CD14-positive monocyte (primary cell): ENCODE measurements around the gene SLC4A8. TPM values are rescaled to one million over a fixed set of nuclear protein-coding genes. Genes with fewer than 3 reads are reported as not detected.

Source experiments
- DNase-seq, 3 donors: peaks; one replicate each; pipeline ENCODE4 v3.0.0-alpha.2; 2011 to 2022
- H2AFZ ChIP-seq: 2 replicates; pipeline ENCODE4 v1.6.0; 2012; ENCODE audit warnings: mild to moderate bottlenecking, low read depth, low read length, inconsistent platforms; ENCODE audit not compliant: insufficient read depth, poor library complexity, severe bottlenecking
- H3K27ac ChIP-seq, 2 donors: 1 replicate in 1 of 2; 2 replicates in 1 of 2; pipeline ENCODE4 v1.5.1; 2012 to 2013; ENCODE audit warnings: low read length in 2 of 2, control low read depth in 1 of 2, inconsistent platforms in 1 of 2, low read depth in 1 of 2, mild to moderate bottlenecking in 1 of 2
- H3K27me3 ChIP-seq, 2 donors: one replicate each; pipeline versions ENCODE4 v1.6.0 to v1.6.1; 2011 to 2013; ENCODE audit warnings: low read length in 2 of 2; ENCODE audit not compliant: control insufficient read depth in 2 of 2, insufficient read depth in 2 of 2
- H3K36me3 ChIP-seq, 2 donors: replicated peaks in 1 of 2; 1 replicate in 1 of 2; 2 replicates in 1 of 2; pipeline versions ENCODE4 v1.5.1 to v1.6.1; 2012 to 2013; ENCODE audit warnings: low read length in 2 of 2, control low read depth in 1 of 2, inconsistent platforms in 1 of 2, mild to moderate bottlenecking in 1 of 2; ENCODE audit not compliant: insufficient read depth in 2 of 2, control insufficient read depth in 1 of 2
- H3K4me1 ChIP-seq, 2 donors: 1 replicate in 1 of 2; 2 replicates in 1 of 2; pipeline versions ENCODE4 v1.5.1 to v1.6.1; 2012 to 2013; ENCODE audit warnings: low read length in 2 of 2, control low read depth in 1 of 2, inconsistent platforms in 1 of 2, mild to moderate bottlenecking in 1 of 2, moderate library complexity in 1 of 2; ENCODE audit not compliant: insufficient read depth in 2 of 2, control insufficient read depth in 1 of 2
- H3K4me2 ChIP-seq: replicated peaks from 2 replicates; pipeline ENCODE3; 2012; ENCODE audit warnings: low read length, moderate library complexity, mild to moderate bottlenecking; ENCODE audit not compliant: poor library complexity, severe bottlenecking; ENCODE audit errors: extremely low read depth
- H3K4me3 ChIP-seq, 3 experiments: fragments of 200-600 bp in 1 of 3; sonication (generic) in 1 of 3; replicated peaks in 1 of 3; 1 replicate in 2 of 3; 2 replicates in 1 of 3; pipeline ENCODE4 v1.5.1; 2011 to 2013; ENCODE audit warnings: low read length in 3 of 3, mild to moderate bottlenecking in 3 of 3, control low read depth in 2 of 3, low read depth in 2 of 3, inconsistent platforms in 1 of 3, moderate library complexity in 1 of 3
- H3K79me2 ChIP-seq: 2 replicates; pipeline ENCODE4 v1.6.0; 2012; ENCODE audit warnings: mild to moderate bottlenecking, control low read depth, inconsistent platforms, low read length, moderate library complexity; ENCODE audit not compliant: insufficient read depth
- H3K9ac ChIP-seq: 2 replicates; pipeline ENCODE4 v1.6.0; 2017; ENCODE audit warnings: low read length, mild to moderate bottlenecking; ENCODE audit not compliant: insufficient read depth, poor library complexity, severe bottlenecking
- H3K9me3 ChIP-seq, 2 donors: replicated peaks in 1 of 2; 1 replicate in 1 of 2; 2 replicates in 1 of 2; pipeline versions ENCODE4 v1.5.1 to v1.6.1; 2012 to 2013; ENCODE audit warnings: low read length in 2 of 2, control low read depth in 1 of 2; ENCODE audit not compliant: control insufficient read depth in 1 of 2, insufficient read depth in 1 of 2
- H4K20me1 ChIP-seq: 2 replicates; pipeline ENCODE4 v1.6.0; 2012; ENCODE audit warnings: mild to moderate bottlenecking, low read length, control low read depth, moderate library complexity; ENCODE audit not compliant: insufficient read depth
- H3K27ac Mint-ChIP-seq, 7 donors: one replicate each; pipeline ENCODE4 v1.8.0; 2020; ENCODE audit warnings: mild to moderate bottlenecking in 7 of 7, mixed read lengths in 7 of 7, moderate library complexity in 6 of 7, inconsistent platforms in 2 of 7
- H3K27me3 Mint-ChIP-seq, 3 donors: one replicate each; pipeline ENCODE4 v1.8.0; 2021 to 2022; ENCODE audit warnings: low read depth in 3 of 3, mild to moderate bottlenecking in 3 of 3, mixed read lengths in 3 of 3, moderate library complexity in 3 of 3, inconsistent platforms in 1 of 3
- H3K36me3 Mint-ChIP-seq, 2 donors: one replicate each; pipeline ENCODE4 v1.8.0; 2020; ENCODE audit warnings: mixed read lengths in 2 of 2, inconsistent platforms in 1 of 2, mild to moderate bottlenecking in 1 of 2
- H3K4me1 Mint-ChIP-seq: one replicate; pipeline ENCODE4 v1.8.0; 2020; ENCODE audit warnings: mild to moderate bottlenecking, mixed read lengths
- H3K4me3 Mint-ChIP-seq, 2 donors: one replicate each; pipeline ENCODE4 v1.8.0; 2020; ENCODE audit warnings: mild to moderate bottlenecking in 2 of 2, mixed read lengths in 2 of 2, moderate library complexity in 1 of 2
- H3K9me3 Mint-ChIP-seq, 7 donors: one replicate each; pipeline ENCODE4 v1.8.0; 2020 to 2022; ENCODE audit warnings: mixed read lengths in 7 of 7, mild to moderate bottlenecking in 6 of 7, moderate library complexity in 6 of 7, inconsistent platforms in 2 of 7
- CTCF ChIP-seq: fragments of 200-600 bp; IDR thresholded peaks from one replicate; pipeline ENCODE4 v1.8.0; 2022; ENCODE audit warnings: antibody characterized with exemption, mild to moderate bottlenecking
- WGBS: methylation state at CpG from one replicate; pipeline ENCODE4 v1.1.5; 2013; ENCODE audit warnings: missing lambda C conversion rate; ENCODE audit not compliant: insufficient coverage; 5-methylcytosine and 5-hydroxymethylcytosine counted together
- intact Hi-C, 2 donors: fragments of 100-400 bp; cut with micrococcal nuclease; formaldehyde crosslinking; loops; one replicate each; pipeline versions ENCODE4 v1.15.0 to v1.15.1; 2023
- polyA plus RNA-seq, 3 donors: library from polyadenylated mRNA; depleted of rRNA in 1 of 3; unstranded in 2 of 3; stranded (reverse) in 1 of 3; fragments of 300-500 nt in 2 of 3; fragments of >200 nt in 1 of 3; fragmentation: Illumina TruSeq in 2 of 3; gene quantifications; 1 replicate in 2 of 3; 2 replicates in 1 of 3; pipeline ENCODE4 v1.2.3, GENCODE V29; 2012 to 2021

Gene SLC4A8
- polyA plus RNA-seq, 3 donors, result 1.9 to 5.4 (median 2.3) TPM

GRCh38 chr12:51428256-51428655 lies 3.6 kb downstream of the SLC4A8 start:
- H3K4me1 Mint-ChIP-seq, result peaks cover 11% of the 10 kb centered on the region

GRCh38 chr12:51429700-51430099 lies 5.1 kb downstream of the SLC4A8 start:
- H3K27me3 Mint-ChIP-seq, result peaks cover 12 to 21% (median 19%) of the 10 kb centered on the region in 3 donors
- H3K27ac Mint-ChIP-seq, result no peak overlapping the region
- H3K9ac ChIP-seq, result no peak overlapping the region
- H2AFZ ChIP-seq, result no peak overlapping the region
- H3K4me1 Mint-ChIP-seq, result peaks cover 10% of the 10 kb centered on the region
- H3K9me3 ChIP-seq, result no peaks in the 10 kb centered on the region
- no peaks in the 10 kb centered on the region for H3K36me3 Mint-ChIP-seq
- H3K4me1 ChIP-seq, result peaks cover 6 to 11% of the 10 kb centered on the region in 2 donors
- peaks cover 10 to 18% of the 10 kb centered on the region in 2 donors for H3K27me3 ChIP-seq
- DNase-seq, result no peak
- no peak overlapping the region for H3K27ac ChIP-seq
- WGBS, result 86% methylated on average over 4 of the region's 4 CpGs
- peaks cover 0 to 4% (median 0%) of the 10 kb centered on the region in 7 donors for H3K9me3 Mint-ChIP-seq
- TF ChIP-seq CTCF, result no peak
- no peak overlapping the region for H3K4me3 Mint-ChIP-seq
- no peak overlapping the region for H3K4me2 ChIP-seq
- no peak overlapping the region for H3K4me3 ChIP-seq
- no peaks in the 10 kb centered on the region for H3K79me2 ChIP-seq
- no peaks in the 10 kb centered on the region for H4K20me1 ChIP-seq
- H3K36me3 ChIP-seq, result no peaks in the 10 kb centered on the region
- intact Hi-C loops, result loop anchor here (5.0 to 10.0 kb wide), 3 partner anchors 103 to 445 kb away; a partner anchor contains a TSS

More at GRCh38 chr12:51428256-51428655, 3.6 kb downstream of the SLC4A8 start:
- no peak overlapping the region for H3K4me3 Mint-ChIP-seq
- Histone ChIP-seq H3K4me3 (no peak overlapping the region), H3K9ac (no peak overlapping the region), H4K20me1 (no peaks in the 10 kb centered on the region), H2AFZ (no peak overlapping the region), H3K36me3 (no peaks in the 10 kb centered on the region), H3K4me1 (peaks cover 11 to 15% of the 10 kb centered on the region in 2 donors), H3K4me2 (no peak overlapping the region), H3K27ac (no peak overlapping the region), H3K79me2 (no peaks in the 10 kb centered on the region), H3K9me3 (no peaks in the 10 kb centered on the region), H3K27me3 (peaks cover 10 to 26% of the 10 kb centered on the region in 2 donors)
- H3K9me3 Mint-ChIP-seq, result peaks cover 0 to 4% (median 0%) of the 10 kb centered on the region in 7 donors
- H3K27me3 Mint-ChIP-seq, result peaks cover 18 to 35% (median 26%) of the 10 kb centered on the region in 3 donors
- no peak for TF ChIP-seq CTCF
- peak overlapping the region in 1 of 7 donors; percentile 21 for H3K27ac Mint-ChIP-seq
- WGBS, result 87% methylated on average over 4 of the region's 4 CpGs
- intact Hi-C loops, result loop anchor here (5.0 to 10.0 kb wide), 3 partner anchors 104 to 447 kb away; a partner anchor contains a TSS
- DNase-seq, result no peak
- H3K36me3 Mint-ChIP-seq, result no peaks in the 10 kb centered on the region
